ENCODE measurements around the gene LIN52.

Gene LIN52

DNA sequence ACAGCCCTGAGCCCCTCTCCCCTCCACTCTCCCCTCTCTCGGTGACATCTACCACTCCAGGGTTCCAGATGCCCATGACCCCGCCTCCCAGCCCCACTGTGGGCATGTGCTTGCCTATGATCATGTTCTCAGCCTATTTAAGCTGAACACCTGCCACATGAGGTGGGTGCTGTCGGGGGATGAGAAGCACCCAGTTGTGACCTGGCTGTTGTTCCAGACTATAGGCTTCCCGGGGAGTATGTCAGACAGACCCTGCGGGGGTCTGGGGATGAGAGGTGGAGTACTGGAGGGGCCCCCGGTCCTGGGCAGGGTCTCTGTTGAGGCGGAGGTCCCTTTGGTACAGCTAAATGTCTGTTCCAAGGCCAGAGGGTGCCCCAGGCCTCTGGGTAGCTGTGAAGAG, 160.5 kb downstream of the LIN52 start:
- peaks cover 17% of the 10 kb centered on the region for H3K4me1 ChIP-seq (ENCODE audit: control insufficient read depth, insufficient read depth, low read length)
- H3K27ac ChIP-seq (ENCODE audit: low read depth, low read length) = no peak overlapping the region
- H3K4me3 ChIP-seq (ENCODE audit: low read depth, low read length) = no peak overlapping the region
- H3K9ac ChIP-seq (ENCODE audit: low read length) = no peak overlapping the region
- no peaks in the 10 kb centered on the region for H3K9me3 ChIP-seq (ENCODE audit: control insufficient read depth, insufficient read depth, low read depth, low read length)
- peaks cover 73% of the 10 kb centered on the region for H3K27me3 ChIP-seq (ENCODE audit: control insufficient read depth, insufficient read depth, low read length)
- H3K36me3 ChIP-seq (ENCODE audit: control insufficient read depth, insufficient read depth, low read length) = no peaks in the 10 kb centered on the region

DNA sequence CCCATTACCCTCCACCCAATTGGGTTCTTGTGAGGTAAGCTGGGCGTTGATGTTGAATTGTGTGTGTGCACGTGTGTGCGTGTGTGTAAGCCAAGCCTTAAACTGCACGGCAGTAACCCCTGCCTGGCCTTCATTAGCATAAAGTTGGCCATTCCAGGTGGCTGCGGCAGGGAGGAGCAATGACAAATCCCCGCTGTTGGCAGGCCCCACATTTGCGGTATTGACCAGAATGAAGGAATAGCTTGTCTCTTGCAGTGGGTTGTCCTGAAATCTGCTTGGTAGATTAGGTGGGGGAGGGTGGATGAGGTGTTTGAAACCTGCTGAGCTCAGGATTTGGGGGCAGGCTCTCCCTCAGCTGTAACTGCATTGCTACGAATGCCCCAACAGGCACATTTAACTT, 161.8 kb downstream of the LIN52 start:
- Histone ChIP-seq H3K27ac (ENCODE audit: low read depth, low read length) (no peak overlapping the region), H3K9ac (ENCODE audit: low read length) (no peak overlapping the region), H3K27me3 (ENCODE audit: control insufficient read depth, insufficient read depth, low read length) (peaks cover 60% of the 10 kb centered on the region), H3K4me1 (ENCODE audit: control insufficient read depth, insufficient read depth, low read length) (peaks cover 16% of the 10 kb centered on the region), H3K4me3 (ENCODE audit: low read depth, low read length) (no peak overlapping the region), H3K9me3 (ENCODE audit: control insufficient read depth, insufficient read depth, low read depth, low read length) (no peaks in the 10 kb centered on the region), H3K36me3 (ENCODE audit: control insufficient read depth, insufficient read depth, low read length) (no peaks in the 10 kb centered on the region)

DNA sequence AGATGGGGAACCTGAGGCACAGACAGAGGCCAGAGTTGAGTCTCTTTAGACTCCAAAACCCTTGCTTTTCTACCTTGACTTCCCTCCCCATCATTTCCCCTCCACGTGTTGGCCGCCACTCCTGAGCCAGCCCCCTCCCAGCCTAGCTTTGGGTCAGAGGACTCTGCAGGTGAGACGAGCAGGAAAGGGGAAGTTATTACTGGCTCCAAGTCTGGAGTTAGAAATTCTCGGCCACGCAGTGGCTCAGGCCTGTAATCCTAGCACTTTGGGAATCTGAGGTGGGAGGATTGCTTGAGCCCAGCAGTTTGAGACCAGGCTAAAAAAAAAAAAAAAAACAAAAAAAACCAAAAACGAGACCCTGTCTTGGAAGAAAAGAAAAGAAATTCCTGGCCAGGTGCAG, 163.3 kb downstream of the LIN52 start:
- H3K9me3 ChIP-seq (ENCODE audit: control insufficient read depth, insufficient read depth, low read depth, low read length) = no peaks in the 10 kb centered on the region
- no peak overlapping the region for H3K4me3 ChIP-seq (ENCODE audit: low read depth, low read length)
- no peak overlapping the region for H3K27ac ChIP-seq (ENCODE audit: low read depth, low read length)
- H3K27me3 ChIP-seq (ENCODE audit: control insufficient read depth, insufficient read depth, low read length) = peaks cover 51% of the 10 kb centered on the region
- H3K9ac ChIP-seq (ENCODE audit: low read length) = no peak overlapping the region
- peaks cover 12% of the 10 kb centered on the region; the same call in 1 of the 2 replicates for H3K4me1 ChIP-seq (ENCODE audit: control insufficient read depth, insufficient read depth, low read length)
- no peaks in the 10 kb centered on the region for H3K36me3 ChIP-seq (ENCODE audit: control insufficient read depth, insufficient read depth, low read length)

DNA sequence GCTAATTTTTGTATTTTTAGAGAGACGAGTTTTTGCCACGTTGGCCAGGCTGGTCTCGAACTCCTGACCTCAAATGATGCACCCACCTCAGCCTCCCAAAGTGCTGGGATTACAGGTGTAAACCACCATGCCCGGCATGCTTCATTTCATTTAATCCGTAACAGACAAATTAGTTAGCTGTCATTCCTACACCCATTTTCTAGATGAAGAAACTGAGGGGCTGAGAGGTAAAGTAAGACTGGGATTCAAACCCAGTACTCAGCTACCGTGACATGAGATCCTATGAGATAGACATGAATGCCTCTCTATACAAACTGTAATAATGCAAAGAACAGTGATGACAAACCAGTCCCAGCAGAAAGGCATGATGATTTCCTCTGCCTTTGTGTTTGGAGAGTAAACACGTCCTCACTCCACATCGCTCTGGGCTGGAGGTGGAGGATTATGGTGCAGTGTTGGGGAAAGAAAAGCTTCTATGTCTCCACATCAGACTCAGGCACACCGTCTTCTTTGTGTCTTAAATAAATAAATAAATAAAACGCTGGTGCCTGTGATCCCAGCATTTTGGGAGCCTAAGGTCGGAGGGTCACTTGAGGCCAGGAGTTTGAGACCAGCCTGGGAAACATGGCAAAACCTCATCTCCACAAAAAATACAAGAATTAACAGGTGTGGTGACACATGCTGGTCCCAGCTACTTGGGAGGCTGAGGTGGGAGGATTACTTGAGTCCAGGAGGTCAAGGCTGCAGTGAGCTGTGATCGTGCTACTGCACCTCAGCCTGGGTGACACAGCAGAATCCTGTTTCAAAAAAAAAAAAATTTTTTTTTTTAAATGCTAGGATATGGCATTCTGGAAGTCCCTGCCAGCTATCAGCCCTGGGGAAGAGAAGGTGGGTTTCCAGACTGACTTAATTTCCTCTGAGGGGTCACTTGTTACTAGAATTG, 164.9 kb downstream of the LIN52 start:
- Histone ChIP-seq H3K27ac (ENCODE audit: low read depth, low read length) (no peak overlapping the region), H3K9ac (ENCODE audit: low read length) (no peak overlapping the region), H3K27me3 (ENCODE audit: control insufficient read depth, insufficient read depth, low read length) (peaks cover 39% of the 10 kb centered on the region), H3K9me3 (ENCODE audit: control insufficient read depth, insufficient read depth, low read depth, low read length) (no peaks in the 10 kb centered on the region), H3K36me3 (ENCODE audit: control insufficient read depth, insufficient read depth, low read length) (no peaks in the 10 kb centered on the region), H3K4me1 (ENCODE audit: control insufficient read depth, insufficient read depth, low read length) (peaks cover 10% of the 10 kb centered on the region; the same call in 1 of the 2 replicates), H3K4me3 (ENCODE audit: low read depth, low read length) (no peak overlapping the region)

All from HUES6 (cell line).